WTC11 (cell line): ENCODE measurements around the gene NEURL4.

Source experiments
- ETV6 ChIP-seq: sonication (generic); formaldehyde crosslinking; IDR thresholded peaks from 2 replicates; pipeline ENCODE4 v1.8.1; 2022; ENCODE audit warnings: mild to moderate bottlenecking, missing genetic modification reagents
- TF ChIP-seq, protein P1 (sequence below): fragments of 200-600 bp; IDR thresholded peaks from 2 replicates; pipeline ENCODE4 v1.8.0; 2022; ENCODE audit warnings: antibody characterized with exemption

GRCh38 chr17:7352910-7353635 lies 23.9 kb upstream of the NEURL4 start:
- no peak for TF ChIP-seq ETV6
- TF ChIP-seq, protein P1, sequence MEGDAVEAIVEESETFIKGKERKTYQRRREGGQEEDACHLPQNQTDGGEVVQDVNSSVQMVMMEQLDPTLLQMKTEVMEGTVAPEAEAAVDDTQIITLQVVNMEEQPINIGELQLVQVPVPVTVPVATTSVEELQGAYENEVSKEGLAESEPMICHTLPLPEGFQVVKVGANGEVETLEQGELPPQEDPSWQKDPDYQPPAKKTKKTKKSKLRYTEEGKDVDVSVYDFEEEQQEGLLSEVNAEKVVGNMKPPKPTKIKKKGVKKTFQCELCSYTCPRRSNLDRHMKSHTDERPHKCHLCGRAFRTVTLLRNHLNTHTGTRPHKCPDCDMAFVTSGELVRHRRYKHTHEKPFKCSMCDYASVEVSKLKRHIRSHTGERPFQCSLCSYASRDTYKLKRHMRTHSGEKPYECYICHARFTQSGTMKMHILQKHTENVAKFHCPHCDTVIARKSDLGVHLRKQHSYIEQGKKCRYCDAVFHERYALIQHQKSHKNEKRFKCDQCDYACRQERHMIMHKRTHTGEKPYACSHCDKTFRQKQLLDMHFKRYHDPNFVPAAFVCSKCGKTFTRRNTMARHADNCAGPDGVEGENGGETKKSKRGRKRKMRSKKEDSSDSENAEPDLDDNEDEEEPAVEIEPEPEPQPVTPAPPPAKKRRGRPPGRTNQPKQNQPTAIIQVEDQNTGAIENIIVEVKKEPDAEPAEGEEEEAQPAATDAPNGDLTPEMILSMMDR, result no peak
